Left lung (tissue), 10 donors: ENCODE measurements around the gene EMILIN2. TPM values are rescaled to one million over a fixed set of nuclear protein-coding genes. Genes with fewer than 3 reads are reported as not detected.
"Not testable (repeated sequence)": the region's sequence is repeated elsewhere in the genome, so short reads cannot be mapped to it uniquely, and the experiment has no call there.

ENCODE experiments used
- ATAC-seq: fragments of 200-7000 bp; cut with Tn5 transposase; one replicate; pipeline ENCODE4 v1.9.1; 2020; ENCODE audit warnings: moderate library complexity
- DNase-seq, 4 donors: peaks; one replicate each; pipeline ENCODE4 v3.0.0-alpha.2; 2013 to 2020
- H3K27ac ChIP-seq, 2 donors: fragments of 200-600 bp; sonication (generic) in 1 of 2; one replicate each; pipeline versions ENCODE4 v1.5.0 to v1.8.0; 2020 to 2021
- H3K27me3 ChIP-seq, 2 donors: fragments of 200-600 bp; sonication (generic) in 1 of 2; one replicate each; pipeline versions ENCODE4 v1.5.0 to v1.8.0; 2020 to 2021
- H3K36me3 ChIP-seq, 2 donors: fragments of 200-600 bp; sonication (generic) in 1 of 2; one replicate each; pipeline versions ENCODE4 v1.5.0 to v1.8.0; 2020 to 2021
- H3K4me1 ChIP-seq, 2 donors: fragments of 200-600 bp; one replicate each; pipeline ENCODE4 v1.8.0; 2021
- H3K4me3 ChIP-seq, 2 donors: fragments of 200-600 bp; sonication (generic) in 1 of 2; one replicate each; pipeline versions ENCODE4 v1.5.0 to v1.8.0; 2020 to 2021; ENCODE audit warnings: mild to moderate bottlenecking in 1 of 2
- H3K9me3 ChIP-seq, 2 donors: fragments of 200-600 bp; sonication (generic) in 1 of 2; one replicate each; pipeline versions ENCODE4 v1.5.0 to v1.8.0; 2020 to 2021
- intact Hi-C, 2 donors: fragments of 100-400 bp; cut with DNase I; formaldehyde crosslinking; loops; one replicate each; pipeline versions ENCODE4 v1.11.2 to v1.14.2; 2022
- polyA plus RNA-seq, 6 donors: library from polyadenylated mRNA; unstranded; fragments of 120-200 nt; gene quantifications; one replicate each; pipeline ENCODE4 v1.2.1, GENCODE V29; 2013; ENCODE audit not compliant: insufficient read length in 6 of 6
- total RNA-seq, 2 donors: library from RNA; stranded (reverse); fragmentation: NEBNext Ultra II Directional; extraction: Animal tissue kit (Norgen Biotek cat#: 25700); gene quantifications; one replicate each; pipeline ENCODE4 v1.2.1, GENCODE V29; 2021
- TF ChIP-seq, protein P1 (sequence below), 2 donors: fragments of 200-600 bp; sonication (generic) in 1 of 2; IDR thresholded peaks; one replicate each; pipeline versions ENCODE4 v1.5.0 to v1.8.0; 2021; ENCODE audit warnings: antibody characterized with exemption in 2 of 2
- donor health status: DM: no; HTN: yes; CAD: no.
- donor health status: DM: no; HTN: no; CAD: no.

The EMILIN2 gene
- total and polyA plus RNA-seq, 8 donors = 10.6 to 56.2 (median 15.1) TPM

DNA sequence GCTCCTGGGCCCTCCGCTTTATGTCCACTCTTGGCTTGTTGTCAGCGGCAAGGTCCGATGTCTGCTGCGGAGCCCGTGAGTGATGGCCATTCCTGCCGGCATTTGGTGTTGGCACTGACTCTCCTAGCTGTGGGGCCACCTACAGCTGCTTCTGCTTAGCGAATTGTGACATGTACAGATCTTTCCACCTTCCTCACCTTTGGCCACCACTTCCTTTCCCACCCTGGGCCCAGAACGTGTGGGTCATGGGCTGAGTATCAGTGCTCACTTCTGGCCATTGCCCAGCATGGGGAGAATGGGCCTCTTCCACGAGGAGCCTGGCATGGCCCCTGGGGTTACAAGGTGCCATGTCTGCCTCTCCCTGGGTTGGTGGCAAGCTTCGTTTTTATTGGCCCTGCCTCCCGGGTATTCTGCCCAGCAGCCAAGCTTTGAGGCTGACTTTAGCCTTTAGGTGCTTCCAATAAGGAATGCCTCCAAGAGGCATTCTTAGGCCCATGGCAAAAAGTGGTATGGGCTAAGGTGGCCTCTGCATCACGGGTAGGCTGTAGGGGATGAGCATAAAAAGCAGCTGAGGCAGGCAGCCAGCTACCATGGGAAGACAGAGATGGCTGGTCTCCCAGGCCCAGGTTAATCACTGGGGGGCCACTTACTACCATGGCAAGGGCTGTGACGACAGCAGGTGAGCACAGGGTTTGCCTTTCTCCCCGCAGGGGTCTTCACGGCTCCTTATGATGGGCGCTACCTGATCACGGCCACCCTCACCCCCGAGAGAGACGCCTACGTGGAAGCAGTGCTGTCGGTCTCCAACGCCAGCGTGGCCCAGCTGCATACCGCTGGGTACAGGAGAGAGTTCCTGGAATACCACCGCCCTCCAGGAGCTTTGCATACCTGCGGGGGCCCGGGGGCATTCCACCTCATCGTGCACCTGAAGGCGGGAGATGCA lies 65.8 kb downstream of the EMILIN2 start:
- Histone ChIP-seq H3K27me3 (no peaks in the 10 kb centered on the region), H3K27ac (no peak overlapping the region), H3K4me1 (peaks cover 0 to 20% of the 10 kb centered on the region in 2 donors), H3K9me3 (no peaks in the 10 kb centered on the region), H3K36me3 (peaks cover 0 to 95% of the 10 kb centered on the region in 2 donors), H3K4me3 (no peak overlapping the region)
- TF ChIP-seq, protein P1, sequence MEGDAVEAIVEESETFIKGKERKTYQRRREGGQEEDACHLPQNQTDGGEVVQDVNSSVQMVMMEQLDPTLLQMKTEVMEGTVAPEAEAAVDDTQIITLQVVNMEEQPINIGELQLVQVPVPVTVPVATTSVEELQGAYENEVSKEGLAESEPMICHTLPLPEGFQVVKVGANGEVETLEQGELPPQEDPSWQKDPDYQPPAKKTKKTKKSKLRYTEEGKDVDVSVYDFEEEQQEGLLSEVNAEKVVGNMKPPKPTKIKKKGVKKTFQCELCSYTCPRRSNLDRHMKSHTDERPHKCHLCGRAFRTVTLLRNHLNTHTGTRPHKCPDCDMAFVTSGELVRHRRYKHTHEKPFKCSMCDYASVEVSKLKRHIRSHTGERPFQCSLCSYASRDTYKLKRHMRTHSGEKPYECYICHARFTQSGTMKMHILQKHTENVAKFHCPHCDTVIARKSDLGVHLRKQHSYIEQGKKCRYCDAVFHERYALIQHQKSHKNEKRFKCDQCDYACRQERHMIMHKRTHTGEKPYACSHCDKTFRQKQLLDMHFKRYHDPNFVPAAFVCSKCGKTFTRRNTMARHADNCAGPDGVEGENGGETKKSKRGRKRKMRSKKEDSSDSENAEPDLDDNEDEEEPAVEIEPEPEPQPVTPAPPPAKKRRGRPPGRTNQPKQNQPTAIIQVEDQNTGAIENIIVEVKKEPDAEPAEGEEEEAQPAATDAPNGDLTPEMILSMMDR (IDR thresholded peaks at IDR 0.05) = no peak
- DNase-seq = no peak
- ATAC-seq = no peak
- intact Hi-C loops = no loop called here

DNA sequence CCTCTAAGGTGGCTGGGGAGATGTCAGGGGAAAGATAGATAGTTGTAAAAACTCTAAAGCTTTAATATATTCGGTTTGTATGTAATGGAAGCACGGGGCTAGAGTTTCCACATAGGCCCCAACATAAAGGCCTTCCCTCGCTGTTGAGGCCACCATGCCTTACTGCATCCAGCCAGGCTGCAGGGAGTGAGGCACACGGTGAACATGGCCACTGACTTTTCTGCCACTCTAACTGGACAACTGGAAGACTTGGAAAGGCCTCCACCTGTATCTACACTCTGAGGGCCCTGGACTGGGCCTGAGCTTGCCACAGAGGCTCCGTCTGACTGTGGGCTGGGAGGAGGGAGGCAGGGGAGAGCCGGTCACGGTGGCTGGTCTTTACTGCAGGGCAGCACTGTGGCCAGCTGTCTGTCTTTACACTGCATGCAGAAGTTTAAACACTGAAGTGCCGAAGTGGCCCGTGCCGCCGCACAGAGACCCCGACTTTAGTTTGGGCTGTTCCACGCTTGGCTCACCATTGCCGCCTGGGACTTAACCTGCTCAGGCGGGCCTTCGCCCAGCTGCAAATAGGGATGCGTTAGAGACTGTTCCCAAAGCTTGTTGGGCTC lies 66.7 kb downstream of the EMILIN2 start:
- no peak for DNase-seq
- Histone ChIP-seq H3K9me3 (no peaks in the 10 kb centered on the region), H3K4me3 (no peak overlapping the region), H3K27me3 (no peaks in the 10 kb centered on the region), H3K27ac (no peak overlapping the region), H3K4me1 (peaks cover 0 to 18% of the 10 kb centered on the region in 2 donors), H3K36me3 (peaks cover 0 to 98% of the 10 kb centered on the region in 2 donors)
- ATAC-seq = no peak
- TF ChIP-seq, protein P1 (IDR thresholded peaks at IDR 0.05) = no peak
- intact Hi-C loops = no loop called here

DNA sequence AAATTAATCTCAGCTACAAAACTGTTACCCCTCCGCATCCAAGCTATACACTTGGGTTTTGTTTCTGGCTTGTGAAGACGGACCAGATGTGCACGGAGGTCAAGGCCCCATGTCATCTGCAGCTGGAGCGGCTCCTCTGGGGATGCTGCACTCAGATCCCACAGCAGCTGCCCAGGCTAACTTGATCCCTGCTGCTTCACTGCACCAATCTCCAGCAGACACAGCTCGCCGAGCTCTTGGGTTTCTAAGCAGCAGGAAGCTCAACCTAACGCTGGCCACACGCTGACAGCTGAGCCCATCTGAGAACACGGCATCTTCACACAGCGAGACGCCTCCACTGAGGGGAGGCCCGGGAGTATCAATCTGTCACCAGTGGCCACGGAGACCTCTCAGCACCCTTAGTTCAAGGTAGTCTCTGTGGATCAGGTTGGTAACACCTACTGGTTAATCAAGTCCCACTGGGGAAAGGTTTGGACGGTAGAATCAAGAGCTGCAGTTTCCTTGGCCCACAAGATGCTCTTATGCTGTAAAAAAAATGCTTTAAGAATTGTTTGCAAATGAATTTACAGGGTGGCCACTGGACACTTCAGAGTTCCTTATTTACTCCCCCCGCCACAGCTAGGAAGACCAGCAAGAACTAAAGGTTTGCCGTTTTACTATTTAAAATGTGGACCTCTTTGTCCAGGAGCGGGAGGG lies 67.5 kb downstream of the EMILIN2 start:
- ATAC-seq = no peak

DNA sequence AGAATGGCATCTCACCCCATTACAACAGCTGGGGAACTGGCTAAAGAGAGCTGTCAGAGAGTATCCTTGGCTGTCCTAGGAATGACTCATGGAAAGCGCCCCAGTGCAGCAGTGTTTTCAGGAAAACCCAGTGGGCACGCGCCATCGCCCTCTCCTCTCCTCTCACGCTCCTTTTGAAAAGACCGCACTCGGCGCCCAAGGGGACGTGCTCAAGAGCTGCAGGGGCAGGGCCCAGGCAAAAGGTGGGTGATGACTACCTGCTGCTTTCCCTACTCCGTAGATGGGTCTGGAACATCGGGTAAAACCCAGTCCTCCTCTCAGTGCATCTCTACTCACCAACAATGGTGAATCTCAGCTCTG lies 68.1 kb downstream of the EMILIN2 start:
- intact Hi-C loops = no loop called here
- H3K36me3 ChIP-seq = peaks cover 0 to 99% of the 10 kb centered on the region in 2 donors
- peaks cover 0 to 18% of the 10 kb centered on the region in 2 donors for H3K4me1 ChIP-seq
- H3K27me3 ChIP-seq = no peaks in the 10 kb centered on the region
- no peak overlapping the region for H3K4me3 ChIP-seq
- no peak overlapping the region for H3K27ac ChIP-seq
- ATAC-seq (no peak), DNase-seq (no peak)
- TF ChIP-seq, protein P1 (IDR thresholded peaks at IDR 0.05) = no peak
- no peaks in the 10 kb centered on the region for H3K9me3 ChIP-seq

More for the DNA sequence above, 67.5 kb downstream of the EMILIN2 start:
- H3K4me1 ChIP-seq = peaks cover 0 to 18% of the 10 kb centered on the region in 2 donors
- H3K36me3 ChIP-seq = peaks cover 0 to 99% of the 10 kb centered on the region in 2 donors
- intact Hi-C loops = no loop called here
- TF ChIP-seq, protein P1 (IDR thresholded peaks at IDR 0.05) = no peak
- H3K9me3 ChIP-seq = no peaks in the 10 kb centered on the region
- no peak overlapping the region for H3K27ac ChIP-seq
- no peaks in the 10 kb centered on the region for H3K27me3 ChIP-seq
- H3K4me3 ChIP-seq = no peak overlapping the region
- DNase-seq = no peak

DNA sequence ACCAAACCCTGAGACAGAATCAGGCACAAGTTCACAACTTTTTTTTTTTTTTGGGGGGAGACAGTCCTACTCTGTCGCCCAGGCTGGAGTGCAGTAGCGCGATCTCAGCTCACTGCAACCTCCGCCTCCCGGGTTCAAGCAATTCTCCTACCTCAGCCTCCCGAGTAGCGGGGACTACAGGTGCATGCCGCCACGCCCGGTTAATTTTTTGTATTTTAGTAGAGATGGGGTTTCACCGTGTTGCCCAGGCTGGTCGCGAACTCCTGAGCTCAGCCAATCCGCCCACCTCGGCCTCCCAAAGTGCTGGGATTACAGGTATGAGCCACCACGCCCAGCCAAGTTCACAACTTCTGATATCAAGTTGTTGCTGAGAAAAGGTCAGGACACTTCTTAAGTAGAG lies 68.7 kb downstream of the EMILIN2 start:
- DNase-seq, H3K9me3 ChIP-seq, H3K27me3 ChIP-seq, H3K27ac ChIP-seq, ATAC-seq, intact Hi-C loops, H3K4me3 ChIP-seq: not testable (repeated sequence)
- H3K36me3 ChIP-seq = peaks cover 0 to 99% of the 10 kb centered on the region in 2 donors
- peaks cover 0 to 18% of the 10 kb centered on the region in 2 donors for H3K4me1 ChIP-seq
